K562 (cell line): ENCODE results near the gene TBP. TPM values are rescaled to one million over a fixed set of nuclear protein-coding genes. Genes with fewer than 3 reads are reported as not detected.

Experiments used
- ARID3B ChIP-seq: fragments of 250-450 bp; sonication (Bioruptor Pico); IDR thresholded peaks from 2 replicates; pipeline ENCODE4 v1.4.0; 2020; ENCODE audit warnings: borderline replicate concordance
- CBX3 ChIP-seq, 2 experiments: IDR thresholded peaks; 1 replicate in 1 of 2; 2 replicates in 1 of 2; pipeline ENCODE4 v1.6.1; 2012; ENCODE audit warnings: inconsistent platforms in 2 of 2, low read length in 2 of 2, borderline replicate concordance in 1 of 2, control low read depth in 1 of 2
- CREB1 ChIP-seq, 2 experiments: sonication (generic) in 1 of 2; formaldehyde crosslinking in 1 of 2; IDR thresholded peaks; 2 replicates each; pipeline versions ENCODE4 v1.6.1 to v1.8.0; 2012 to 2022; ENCODE audit warnings: inconsistent platforms in 1 of 2, mild to moderate bottlenecking in 1 of 2, missing genetic modification reagents in 1 of 2, moderate library complexity in 1 of 2
- CXXC5 ChIP-seq: fragments of 250-450 bp; sonication (Bioruptor Pico); IDR thresholded peaks from 2 replicates; pipeline ENCODE4 v1.8.0; 2022; ENCODE audit warnings: inconsistent platforms, mild to moderate bottlenecking, moderate library complexity
- DACH1 ChIP-seq: fragments of 450-650 bp; IDR thresholded peaks from 2 replicates; pipeline ENCODE4 v1.6.1; 2018; ENCODE audit not compliant: partially characterized antibody
- IFI16 ChIP-seq: fragments of 250-450 bp; sonication (Bioruptor Pico); IDR thresholded peaks from 2 replicates; pipeline ENCODE4 v2.1.2; 2022; ENCODE audit warnings: mild to moderate bottlenecking, inconsistent platforms
- MAFK ChIP-seq: IDR thresholded peaks from 2 replicates; pipeline ENCODE4 v1.6.1; 2011; ENCODE audit warnings: low read length, improper control_type of control experiment
- MYC ChIP-seq, 2 experiments: fragments of 250-450 bp in 1 of 2; sonication (Bioruptor Pico) in 1 of 2; IDR thresholded peaks; 2 replicates each; pipeline versions ENCODE4 v1.5.1 to v1.6.1; 2012 to 2021; ENCODE audit warnings: low read depth in 2 of 2, borderline replicate concordance in 1 of 2, improper control_type of control experiment in 1 of 2, low read length in 1 of 2, mild to moderate bottlenecking in 1 of 2, moderate library complexity in 1 of 2
- NR4A1 ChIP-seq, 2 experiments: fragments of 250-450 bp in 1 of 2; fragments of 450-650 bp in 1 of 2; sonication (Bioruptor Pico) in 1 of 2; IDR thresholded peaks; 2 replicates each; pipeline versions ENCODE4 v1.4.0 to v1.6.1; 2016 to 2020; ENCODE audit warnings: mild to moderate bottlenecking in 2 of 2, missing compliant biosample characterization in 1 of 2, missing genetic modification characterization in 1 of 2, moderate library complexity in 1 of 2
- RREB1 ChIP-seq: fragments of 250-450 bp; sonication (Bioruptor Pico); IDR thresholded peaks from 2 replicates; pipeline ENCODE4 v1.4.0; 2020
- SIRT6 ChIP-seq: IDR thresholded peaks from one replicate; pipeline ENCODE4 v1.6.1; 2012; ENCODE audit warnings: low read depth, mild to moderate bottlenecking, control low read depth, inconsistent platforms, low read length, moderate library complexity
- ZFP30 ChIP-seq: fragments of 250-450 bp; sonication (Bioruptor Pico); IDR thresholded peaks from 2 replicates; pipeline ENCODE4 v1.8.0; 2022; ENCODE audit warnings: moderate library complexity, mild to moderate bottlenecking, inconsistent platforms, borderline replicate concordance
- ZNF146 ChIP-seq: IDR thresholded peaks from one replicate; pipeline ENCODE4 v1.6.1; 2018; ENCODE audit warnings: missing compliant biosample characterization; ENCODE audit not compliant: unreplicated experiment
- ZNF408 ChIP-seq: fragments of 250-450 bp; sonication (Bioruptor Pico); IDR thresholded peaks from 2 replicates; pipeline ENCODE4 v1.4.0; 2020; ENCODE audit warnings: low read depth, mild to moderate bottlenecking, moderate library complexity
- polyA plus RNA-seq, 8 experiments: library from polyadenylated mRNA; depleted of rRNA in 4 of 8; stranded (reverse) in 5 of 8; unstranded in 3 of 8; fragments of >200 nt; fragmentation: Nextera tagmentation in 2 of 8; fragmentation: Illumina TruSeq in 1 of 8; extraction: Ambion mirVana in 2 of 8; extraction: Trizol in 1 of 8; gene quantifications; 2 replicates each; pipeline versions ENCODE4 v1.2.1 to v1.2.3, GENCODE V29; 2011 to 2014; ENCODE audit warnings: inconsistent platforms in 1 of 8, missing spikeins in 1 of 8
- total RNA-seq, 7 experiments: library from RNA; depleted of rRNA in 6 of 7; stranded (reverse); fragments of >200 nt in 6 of 7; fragmentation: Illumina TruSeq in 2 of 7; extraction: Trizol in 2 of 7; gene quantifications; 2 replicates each; pipeline versions ENCODE4 v1.2.1 to v1.2.3, GENCODE V29; 2011 to 2021; ENCODE audit warnings: low replicate concordance in 1 of 7
- TF ChIP-seq, protein P1 (sequence below): sonication (generic); formaldehyde crosslinking; IDR thresholded peaks from 2 replicates; pipeline ENCODE4 v1.8.0; 2022; ENCODE audit warnings: missing genetic modification reagents, mild to moderate bottlenecking, borderline replicate concordance

TBP gene
- total and polyA plus RNA-seq, 9 of the 15 experiments (the other 6 are each of a cell fraction or from before 2014, with no cell fraction given) = 28.5 to 86.1 (median 39.5) TPM

DNA sequence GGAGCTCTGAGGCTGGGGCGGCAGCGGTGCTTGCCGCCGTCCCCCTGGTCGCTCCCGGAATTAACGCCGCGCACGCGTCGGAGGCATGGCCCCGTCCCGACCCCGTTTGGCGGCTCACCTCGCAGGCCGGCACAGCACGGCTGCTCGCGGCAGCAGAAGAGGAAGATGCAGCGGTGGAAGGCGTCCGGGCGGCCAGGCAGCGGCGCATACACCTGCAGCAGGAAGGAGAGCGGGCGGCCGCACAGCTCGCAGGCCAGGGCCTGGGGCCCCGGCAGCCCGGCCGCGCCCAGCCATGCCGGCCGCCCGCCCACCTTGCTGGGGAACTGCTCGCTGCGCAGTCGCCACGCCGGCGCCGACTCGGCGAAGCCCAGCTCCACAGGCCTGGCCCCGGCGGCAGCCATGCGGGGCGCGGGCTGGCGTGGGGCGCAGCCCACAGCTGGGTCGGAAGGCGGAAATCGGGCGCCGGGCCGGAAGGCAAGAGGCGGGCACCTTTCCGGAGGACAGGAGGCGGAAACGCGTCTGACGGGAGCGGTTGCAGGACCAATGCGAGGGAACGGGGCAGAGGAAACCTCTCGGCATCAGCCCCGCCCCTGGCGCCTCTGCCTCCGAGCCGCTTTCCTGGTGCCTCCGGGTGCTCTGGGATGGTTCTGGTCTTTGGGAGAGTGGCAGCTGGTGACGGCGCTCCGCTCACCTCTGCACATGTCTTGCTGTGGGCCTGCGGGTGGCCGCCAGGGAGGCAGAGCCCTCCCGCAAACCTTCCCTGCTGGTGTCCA lies 30.2 kb downstream of the TBP start, which contains the start of gene PDCD2 (continued):
- TF ChIP-seq CREB1 (IDR thresholded peaks at IDR 0.05) (peak; percentile 78), CREB1 (CRISPR knock-in tag; IDR thresholded peaks at IDR 0.05) (peak; percentile 72; the same call in 1 of the 2 replicates), IFI16 (CRISPR knock-in tag) (no peak), DACH1 (peak; percentile 80), SIRT6 (no peak), ZFP30 (CRISPR knock-in tag) (no peak), RREB1 (CRISPR knock-in tag) (0 out of 2 replicates have a peak, but pooled peaks have one; percentile 16), NR4A1 (CRISPR knock-in tag; IDR thresholded peaks at IDR 0.05) (no peak), NR4A1 (tag; IDR thresholded peaks at IDR 0.05) (0 out of 2 replicates have a peak, but pooled peaks have one; percentile 62), MYC (IDR thresholded peaks at IDR 0.05; ENCODE audit: low read depth, low read length) (peak; percentile 96), MYC (CRISPR knock-in tag; IDR thresholded peaks at IDR 0.05; ENCODE audit: borderline replicate concordance, low read depth) (no peak), CXXC5 (CRISPR knock-in tag) (peak; percentile 93), ARID3B (CRISPR knock-in tag) (peak; percentile 84; the same call in 1 of the 2 replicates), MAFK (no peak), ZNF146 (CRISPR knock-in tag) (no peak), ZNF408 (CRISPR knock-in tag) (no peak), CBX3 (IDR thresholded peaks at IDR 0.05; ENCODE audit: borderline replicate concordance in 1 of 2, low read length in 2 of 2) (peak in 1 of 2 experiments; percentile 73; a peak in 1 of 3 replicates)
- TF ChIP-seq, protein P1, sequence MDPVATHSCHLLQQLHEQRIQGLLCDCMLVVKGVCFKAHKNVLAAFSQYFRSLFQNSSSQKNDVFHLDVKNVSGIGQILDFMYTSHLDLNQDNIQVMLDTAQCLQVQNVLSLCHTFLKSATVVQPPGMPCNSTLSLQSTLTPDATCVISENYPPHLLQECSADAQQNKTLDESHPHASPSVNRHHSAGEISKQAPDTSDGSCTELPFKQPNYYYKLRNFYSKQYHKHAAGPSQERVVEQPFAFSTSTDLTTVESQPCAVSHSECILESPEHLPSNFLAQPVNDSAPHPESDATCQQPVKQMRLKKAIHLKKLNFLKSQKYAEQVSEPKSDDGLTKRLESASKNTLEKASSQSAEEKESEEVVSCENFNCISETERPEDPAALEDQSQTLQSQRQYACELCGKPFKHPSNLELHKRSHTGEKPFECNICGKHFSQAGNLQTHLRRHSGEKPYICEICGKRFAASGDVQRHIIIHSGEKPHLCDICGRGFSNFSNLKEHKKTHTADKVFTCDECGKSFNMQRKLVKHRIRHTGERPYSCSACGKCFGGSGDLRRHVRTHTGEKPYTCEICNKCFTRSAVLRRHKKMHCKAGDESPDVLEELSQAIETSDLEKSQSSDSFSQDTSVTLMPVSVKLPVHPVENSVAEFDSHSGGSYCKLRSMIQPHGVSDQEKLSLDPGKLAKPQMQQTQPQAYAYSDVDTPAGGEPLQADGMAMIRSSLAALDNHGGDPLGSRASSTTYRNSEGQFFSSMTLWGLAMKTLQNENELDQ (CRISPR knock-in tag) = peak; percentile 27; the same call in 1 of the 2 replicates
